ENCODE data around the gene RAB15.

Gene RAB15

DNA sequence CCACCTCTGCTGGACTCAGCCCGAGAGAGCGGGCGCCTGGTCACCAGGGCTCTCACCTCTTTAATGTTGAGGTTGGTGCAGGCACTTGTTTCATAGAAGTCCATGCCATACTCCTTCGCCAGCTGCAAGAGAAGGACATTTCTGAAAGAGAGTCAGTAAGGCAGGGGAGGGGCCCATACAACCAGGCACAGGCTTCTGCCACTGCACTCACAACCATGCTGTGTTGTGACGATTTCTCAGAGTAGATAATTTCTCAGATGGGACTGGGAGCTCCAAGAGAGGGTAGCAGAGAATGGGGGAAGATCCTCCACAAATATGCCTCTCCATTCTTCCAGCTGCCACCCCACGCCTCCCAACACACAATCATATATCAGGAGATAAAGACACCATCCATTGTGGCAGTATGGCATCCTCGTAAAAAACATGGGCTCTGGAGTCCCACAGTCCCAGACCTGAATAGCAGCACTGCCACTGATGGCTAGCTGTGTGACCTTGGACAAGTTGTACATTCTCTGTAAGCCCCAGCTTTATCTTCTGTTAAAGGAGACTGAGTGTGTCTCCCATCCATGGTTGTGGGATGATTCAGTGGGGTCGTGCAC is 23.4 kb downstream of the RAB15 start:
- no peak overlapping the region for H3K4me3 ChIP-seq (ENCODE audit: control insufficient read depth, low read depth, low read length)
- no peak for DNase-seq (ENCODE audit: low read depth)
- TF ChIP-seq, protein P1, sequence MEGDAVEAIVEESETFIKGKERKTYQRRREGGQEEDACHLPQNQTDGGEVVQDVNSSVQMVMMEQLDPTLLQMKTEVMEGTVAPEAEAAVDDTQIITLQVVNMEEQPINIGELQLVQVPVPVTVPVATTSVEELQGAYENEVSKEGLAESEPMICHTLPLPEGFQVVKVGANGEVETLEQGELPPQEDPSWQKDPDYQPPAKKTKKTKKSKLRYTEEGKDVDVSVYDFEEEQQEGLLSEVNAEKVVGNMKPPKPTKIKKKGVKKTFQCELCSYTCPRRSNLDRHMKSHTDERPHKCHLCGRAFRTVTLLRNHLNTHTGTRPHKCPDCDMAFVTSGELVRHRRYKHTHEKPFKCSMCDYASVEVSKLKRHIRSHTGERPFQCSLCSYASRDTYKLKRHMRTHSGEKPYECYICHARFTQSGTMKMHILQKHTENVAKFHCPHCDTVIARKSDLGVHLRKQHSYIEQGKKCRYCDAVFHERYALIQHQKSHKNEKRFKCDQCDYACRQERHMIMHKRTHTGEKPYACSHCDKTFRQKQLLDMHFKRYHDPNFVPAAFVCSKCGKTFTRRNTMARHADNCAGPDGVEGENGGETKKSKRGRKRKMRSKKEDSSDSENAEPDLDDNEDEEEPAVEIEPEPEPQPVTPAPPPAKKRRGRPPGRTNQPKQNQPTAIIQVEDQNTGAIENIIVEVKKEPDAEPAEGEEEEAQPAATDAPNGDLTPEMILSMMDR (IDR thresholded peaks at IDR 0.05; ENCODE audit: control insufficient read depth, insufficient read depth, low read depth, low read length, missing control alignments) = no peak

DNA sequence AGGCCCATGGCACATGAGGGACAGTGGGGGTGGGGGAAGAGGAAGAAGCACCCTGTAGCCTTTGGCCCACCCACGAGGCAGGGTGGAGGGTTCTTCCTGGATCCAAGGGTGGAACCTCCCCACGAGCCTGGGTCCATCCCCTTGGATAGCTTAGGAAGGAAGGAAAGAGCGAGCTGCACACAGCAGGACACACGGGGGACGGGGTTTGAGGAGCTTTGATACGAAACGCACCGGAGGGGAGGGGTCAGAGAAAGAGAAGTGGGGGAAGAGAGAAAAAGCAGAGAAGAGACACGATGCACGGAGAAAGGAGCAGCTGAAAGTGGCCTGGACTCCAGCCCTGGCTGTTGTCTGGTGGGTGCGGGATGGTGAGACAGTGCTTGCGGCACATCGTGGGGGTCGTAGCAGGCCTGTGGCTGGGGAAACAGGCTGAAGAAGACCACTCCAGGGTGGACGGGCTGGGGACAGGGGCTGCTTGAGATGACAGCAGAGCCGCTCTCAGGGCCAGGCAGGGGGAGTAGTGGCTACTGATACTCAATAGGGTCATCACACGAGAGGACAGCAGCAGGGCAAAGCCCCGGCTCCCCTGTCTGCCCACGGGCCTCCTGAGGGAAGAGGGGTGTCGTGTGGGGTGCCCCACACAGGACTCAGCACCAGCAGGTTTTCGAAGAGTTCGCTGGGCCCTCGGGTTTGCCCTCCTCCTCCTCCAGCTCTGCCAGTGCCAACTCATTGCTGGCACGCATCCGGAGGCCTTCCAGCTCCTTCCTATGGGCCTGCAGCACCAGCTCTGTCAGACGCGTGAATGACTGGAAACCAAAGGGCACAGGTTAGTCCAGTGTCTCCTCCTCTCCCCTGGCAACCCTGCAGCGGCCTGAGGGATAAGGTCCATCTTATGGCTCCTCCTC is 24.2 kb downstream of the RAB15 start:
- no peak overlapping the region for H3K4me3 ChIP-seq (ENCODE audit: control insufficient read depth, low read depth, low read length)
- TF ChIP-seq, protein P1 (IDR thresholded peaks at IDR 0.05; ENCODE audit: control insufficient read depth, insufficient read depth, low read depth, low read length, missing control alignments) = no peak
- DNase-seq (ENCODE audit: low read depth) = no peak

DNA sequence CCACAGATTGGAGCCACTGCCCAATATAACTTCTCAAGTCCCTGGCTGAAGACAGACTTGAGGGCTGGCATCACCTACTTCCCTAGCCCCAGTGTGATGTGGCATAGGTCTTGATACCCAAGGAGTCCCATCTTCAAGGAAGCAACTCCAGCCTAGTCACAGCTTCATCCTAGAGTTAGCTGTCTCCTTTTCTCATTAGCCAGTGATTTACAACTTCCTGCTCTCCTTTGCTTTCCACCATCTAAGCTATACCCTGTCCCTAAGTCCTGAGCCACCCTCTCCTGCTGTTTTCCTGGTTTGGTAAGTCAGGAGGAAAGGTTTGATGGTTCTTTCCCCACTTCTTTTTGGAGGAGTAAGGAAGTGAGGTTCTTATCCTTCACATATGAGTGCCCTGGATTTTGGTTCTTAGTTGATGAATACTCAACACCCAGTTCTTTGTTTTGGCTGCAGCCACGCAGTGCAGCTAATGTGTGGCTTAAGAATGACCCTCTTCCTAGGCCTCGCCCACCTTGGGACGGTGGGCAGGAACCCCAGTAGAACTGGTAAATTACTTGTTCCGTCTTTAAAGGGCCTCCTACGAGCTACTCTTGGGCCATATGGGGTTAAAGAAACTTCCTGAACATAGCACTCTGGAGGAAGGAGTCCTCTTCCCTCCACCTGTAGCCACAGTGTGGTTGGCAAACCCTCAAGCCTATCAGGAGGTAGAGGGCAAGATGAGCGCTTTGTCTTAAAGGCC is 25.7 kb downstream of the RAB15 start:
- H3K4me3 ChIP-seq (ENCODE audit: control insufficient read depth, low read depth, low read length) = no peak overlapping the region
- TF ChIP-seq, protein P1 (IDR thresholded peaks at IDR 0.05; ENCODE audit: control insufficient read depth, insufficient read depth, low read depth, low read length, missing control alignments) = no peak
- DNase-seq (ENCODE audit: low read depth) = no peak

DNA sequence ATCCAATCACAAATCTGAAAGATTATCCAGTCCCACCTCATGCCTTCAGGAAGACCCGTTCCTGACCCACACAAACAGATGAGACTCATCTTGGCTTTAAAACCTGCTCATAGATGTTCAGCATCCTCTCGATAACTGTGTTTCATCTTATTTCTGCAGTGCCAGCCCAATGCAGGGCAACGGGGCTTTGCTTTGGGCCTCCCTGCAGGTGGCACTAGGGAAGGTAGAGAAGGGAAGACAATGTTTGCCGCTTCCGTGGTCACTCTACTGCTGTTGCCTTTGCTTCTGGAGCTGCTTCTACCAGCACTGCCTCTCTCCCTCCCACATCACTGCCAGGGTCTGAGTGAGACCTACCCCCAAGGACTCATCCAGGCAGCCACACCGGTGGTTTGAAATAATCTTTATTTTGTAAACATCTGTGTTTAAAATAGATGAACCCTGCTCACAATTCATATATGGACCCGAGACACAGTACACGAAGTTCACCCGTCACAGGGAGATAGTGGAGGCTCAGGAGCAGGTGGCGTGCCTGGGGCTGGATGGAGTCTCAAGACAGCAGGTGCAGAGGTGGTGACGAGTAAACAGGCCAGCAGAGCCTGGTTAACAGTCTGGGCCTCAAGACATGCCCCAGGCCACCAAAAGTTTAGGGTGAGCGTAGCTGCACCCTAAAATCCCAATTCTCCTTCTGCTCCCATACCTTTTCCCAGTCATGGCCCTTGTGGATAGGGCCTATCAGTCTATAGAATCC is 26.5 kb downstream of the RAB15 start:
- DNase-seq (ENCODE audit: low read depth) = no peak
- TF ChIP-seq, protein P1 (IDR thresholded peaks at IDR 0.05; ENCODE audit: control insufficient read depth, insufficient read depth, low read depth, low read length, missing control alignments) = no peak
- no peak overlapping the region for H3K4me3 ChIP-seq (ENCODE audit: control insufficient read depth, low read depth, low read length)

DNA sequence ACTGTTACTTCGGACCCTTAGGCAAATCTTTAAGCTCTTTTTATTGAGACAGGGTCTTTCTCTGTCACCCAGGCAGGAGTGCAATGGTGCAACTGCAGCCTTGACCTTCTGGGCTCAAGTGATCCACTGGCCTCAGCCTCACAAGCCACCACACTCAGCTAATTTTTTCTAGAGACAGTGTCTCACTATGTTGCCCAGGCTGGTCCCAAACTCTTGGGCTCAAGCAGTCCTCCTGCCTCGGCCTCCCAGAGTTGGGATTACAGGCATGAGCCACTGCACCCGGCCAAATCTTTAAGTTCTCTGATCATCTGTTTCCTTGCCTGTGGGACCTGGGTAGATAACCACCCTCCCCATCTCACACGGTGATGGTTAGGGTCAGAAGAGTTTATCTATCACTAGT is 27.3 kb downstream of the RAB15 start:
- no peak for DNase-seq (ENCODE audit: low read depth)
- H3K4me3 ChIP-seq (ENCODE audit: control insufficient read depth, low read depth, low read length) = no peak overlapping the region
- TF ChIP-seq, protein P1 (IDR thresholded peaks at IDR 0.05; ENCODE audit: control insufficient read depth, insufficient read depth, low read depth, low read length, missing control alignments) = no peak

DNA sequence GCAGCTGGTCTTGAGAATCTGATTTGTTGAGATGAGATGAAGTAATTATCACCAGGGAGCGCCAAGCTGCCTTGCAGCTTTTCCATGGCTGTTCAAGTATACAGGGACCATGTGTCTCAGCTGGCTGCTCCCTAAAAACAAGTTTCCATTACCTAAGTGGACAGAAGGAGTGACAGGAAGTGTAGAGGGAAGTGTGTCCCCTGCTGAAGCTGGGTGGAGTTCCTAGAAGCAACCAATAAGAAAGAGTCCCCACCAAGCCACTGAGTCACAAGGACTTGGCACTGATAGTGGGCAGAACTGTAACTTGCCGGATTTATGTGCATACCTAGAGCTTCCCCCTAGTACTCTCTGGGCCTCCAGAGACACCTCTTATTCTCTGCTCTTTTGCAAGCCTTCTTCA is 28.1 kb downstream of the RAB15 start:
- H3K4me3 ChIP-seq (ENCODE audit: control insufficient read depth, low read depth, low read length) = no peak overlapping the region
- TF ChIP-seq, protein P1 (IDR thresholded peaks at IDR 0.05; ENCODE audit: control insufficient read depth, insufficient read depth, low read depth, low read length, missing control alignments) = no peak
- no peak for DNase-seq (ENCODE audit: low read depth)

Measured in AG09309 (cell line).